Esophagus squamous epithelium (tissue), 5 donors: ENCODE results near the gene TMEM174. TPM values are rescaled to one million over a fixed set of nuclear protein-coding genes. Genes with fewer than 3 reads are reported as not detected.

Source experiments
- DNase-seq: peaks from one replicate; lab custom pipeline; 2025; lab: John Stamatoyannopoulos, UW
- H3K27ac ChIP-seq, 4 donors: fragments of 200-600 bp; sonication (generic); one replicate each; pipeline ENCODE4 v1.5.1; 2016 to 2019; ENCODE audit warnings: mild to moderate bottlenecking in 1 of 4
- H3K27me3 ChIP-seq, 4 donors: fragments of 200-600 bp; sonication (generic); 1 replicate in 3 of 4; 2 replicates in 1 of 4; pipeline versions ENCODE4 v1.5.1 to v1.6.0; 2017 to 2021; ENCODE audit warnings: antibody characterized with exemption in 1 of 4
- H3K36me3 ChIP-seq, 3 donors: fragments of 200-600 bp; sonication (generic); one replicate each; pipeline ENCODE4 v1.5.1; 2016 to 2019
- H3K4me1 ChIP-seq, 3 donors: fragments of 200-600 bp; sonication (generic); one replicate each; pipeline ENCODE4 v1.5.1; 2017 to 2019
- H3K4me3 ChIP-seq, 4 donors: fragments of 200-600 bp; sonication (generic); 1 replicate in 3 of 4; 2 replicates in 1 of 4; pipeline ENCODE4 v1.5.1; 2016 to 2019; ENCODE audit warnings: mild to moderate bottlenecking in 2 of 4, moderate library complexity in 1 of 4
- H3K9me3 ChIP-seq, 3 donors: fragments of 200-600 bp; sonication (generic); one replicate each; pipeline ENCODE4 v1.5.1; 2016 to 2019
- POLR2A ChIP-seq, 4 donors: fragments of 450-650 bp; IDR thresholded peaks; one replicate each; pipeline ENCODE4 v1.6.1; 2017; ENCODE audit warnings: antibody characterized with exemption in 4 of 4, mild to moderate bottlenecking in 4 of 4, moderate library complexity in 3 of 4
- WGBS, 2 donors: methylation state at CpG; one replicate each; pipeline ENCODE4 v1.1.5; 2018; 5-methylcytosine and 5-hydroxymethylcytosine counted together
- intact Hi-C: fragments of 100-400 bp; cut with DNase I; formaldehyde crosslinking; loops from one replicate; pipeline ENCODE4 v1.15.0; 2022
- total RNA-seq, 4 donors: library from RNA; depleted of rRNA; stranded (reverse); fragments of >200 nt; gene quantifications; one replicate each; pipeline ENCODE4 v1.1.0, GENCODE V29; 2016
- TF ChIP-seq, protein P1 (sequence below), 6 experiments: fragments of 450-650 bp in 4 of 6; fragments of 200-600 bp in 2 of 6; sonication (generic) in 2 of 6; IDR thresholded peaks; one replicate each; pipeline ENCODE4 v1.5.1; 2016 to 2019; ENCODE audit warnings: antibody characterized with exemption in 6 of 6, mild to moderate bottlenecking in 4 of 6, moderate library complexity in 4 of 6
- donor health status: DM: yes; HTN: yes; CAD: no.

TMEM174 gene
- total RNA-seq, 4 donors from 2014 or later = not detected

DNA sequence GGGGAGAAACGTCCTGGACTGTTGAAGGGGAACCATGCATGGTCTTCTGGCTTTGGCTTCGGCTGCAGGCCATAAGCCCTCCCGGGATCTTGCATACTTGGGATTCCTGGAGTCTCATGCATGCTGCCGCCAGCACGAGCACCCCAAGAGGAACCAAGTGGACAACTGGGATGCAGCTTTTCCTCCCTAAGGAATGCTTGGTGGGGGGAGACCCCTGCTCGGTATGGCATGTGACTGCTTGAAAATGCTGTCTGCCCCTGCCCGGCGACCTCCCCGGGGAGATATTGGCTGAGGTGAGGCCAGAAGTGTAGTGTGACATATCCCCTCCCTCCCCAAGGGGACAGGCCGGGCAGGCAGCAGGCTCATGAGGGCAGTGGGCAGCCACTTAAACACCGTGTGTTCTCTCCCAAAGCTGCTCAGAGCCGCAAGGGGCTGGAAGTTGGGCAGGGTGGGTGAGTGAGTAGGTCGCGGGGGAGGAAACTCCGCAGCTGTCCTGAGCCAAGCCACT, 36.9 kb upstream of the TMEM174 start:
- TF ChIP-seq POLR2A (IDR thresholded peaks at IDR 0.05) = no peak
- 43 to 73% methylated on average over 6 to 7 of the region's 15 CpGs for WGBS, 2 donors

DNA sequence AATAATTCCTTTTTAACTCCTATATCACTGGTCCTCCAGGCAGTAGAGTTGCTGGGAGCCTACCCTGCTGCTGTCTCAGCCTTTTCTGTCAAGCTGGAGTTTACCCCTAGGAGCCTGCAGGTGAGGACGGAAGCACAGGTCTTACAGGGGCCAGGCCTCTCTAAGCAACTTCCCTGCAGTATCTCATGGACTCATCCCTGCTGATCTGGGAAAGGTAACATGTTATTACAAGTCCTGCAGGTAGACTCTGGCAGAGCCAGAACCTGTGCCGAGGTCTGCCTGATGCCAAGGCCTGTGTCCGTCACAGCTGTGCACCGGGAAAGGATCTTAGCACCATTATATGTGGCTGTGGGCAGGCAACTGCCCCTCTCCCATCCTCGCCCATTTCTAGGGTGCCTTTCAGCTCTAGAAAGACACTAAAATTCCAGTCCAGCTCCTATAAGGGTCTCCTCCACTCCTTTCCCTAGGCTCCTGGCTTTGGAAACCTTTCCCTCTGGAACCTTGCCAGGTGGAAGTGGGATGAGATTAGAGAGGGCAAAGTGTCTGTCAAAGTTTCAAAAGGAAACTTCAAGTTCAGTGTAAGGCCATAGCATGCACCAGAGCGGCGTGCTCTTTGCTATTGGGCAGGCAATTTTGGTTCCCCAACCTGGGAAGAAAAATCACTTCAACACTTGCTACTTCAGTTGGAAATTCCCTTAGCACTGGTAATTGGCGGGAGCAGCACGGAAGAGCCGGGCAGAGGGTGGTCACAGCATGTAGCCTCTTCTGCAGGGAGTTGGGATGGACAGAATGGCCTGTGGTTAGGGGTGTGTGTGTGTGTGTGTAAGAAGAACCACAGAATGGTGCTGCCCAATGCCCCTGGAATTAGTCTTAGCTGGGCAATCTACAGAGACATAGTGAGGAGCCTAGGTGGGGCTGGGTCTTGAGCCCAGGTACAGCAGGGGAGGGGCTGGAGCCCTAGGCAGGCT, 35.1 kb upstream of the TMEM174 start:
- intact Hi-C loops = no loop called here
- H3K9me3 ChIP-seq = no peaks in the 10 kb centered on the region
- TF ChIP-seq POLR2A (IDR thresholded peaks at IDR 0.05) = no peak
- TF ChIP-seq, protein P1, sequence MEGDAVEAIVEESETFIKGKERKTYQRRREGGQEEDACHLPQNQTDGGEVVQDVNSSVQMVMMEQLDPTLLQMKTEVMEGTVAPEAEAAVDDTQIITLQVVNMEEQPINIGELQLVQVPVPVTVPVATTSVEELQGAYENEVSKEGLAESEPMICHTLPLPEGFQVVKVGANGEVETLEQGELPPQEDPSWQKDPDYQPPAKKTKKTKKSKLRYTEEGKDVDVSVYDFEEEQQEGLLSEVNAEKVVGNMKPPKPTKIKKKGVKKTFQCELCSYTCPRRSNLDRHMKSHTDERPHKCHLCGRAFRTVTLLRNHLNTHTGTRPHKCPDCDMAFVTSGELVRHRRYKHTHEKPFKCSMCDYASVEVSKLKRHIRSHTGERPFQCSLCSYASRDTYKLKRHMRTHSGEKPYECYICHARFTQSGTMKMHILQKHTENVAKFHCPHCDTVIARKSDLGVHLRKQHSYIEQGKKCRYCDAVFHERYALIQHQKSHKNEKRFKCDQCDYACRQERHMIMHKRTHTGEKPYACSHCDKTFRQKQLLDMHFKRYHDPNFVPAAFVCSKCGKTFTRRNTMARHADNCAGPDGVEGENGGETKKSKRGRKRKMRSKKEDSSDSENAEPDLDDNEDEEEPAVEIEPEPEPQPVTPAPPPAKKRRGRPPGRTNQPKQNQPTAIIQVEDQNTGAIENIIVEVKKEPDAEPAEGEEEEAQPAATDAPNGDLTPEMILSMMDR (IDR thresholded peaks at IDR 0.05) = no peak
- DNase-seq = no peak
- no peak overlapping the region for H3K4me3 ChIP-seq
- H3K27me3 ChIP-seq = peaks cover 0 to 29% (median 0%) of the 10 kb centered on the region in 4 donors
- no peaks in the 10 kb centered on the region for H3K36me3 ChIP-seq
- H3K27ac ChIP-seq = no peak overlapping the region
- 70 to 73% methylated on average over 3 to 9 of the region's 10 CpGs for WGBS, 2 donors
- peaks cover 0 to 9% (median 0%) of the 10 kb centered on the region in 3 donors for H3K4me1 ChIP-seq

More for the DNA sequence above, 36.9 kb upstream of the TMEM174 start:
- Histone ChIP-seq H3K27me3 (peaks cover 0 to 29% (median 0%) of the 10 kb centered on the region in 4 donors), H3K9me3 (no peaks in the 10 kb centered on the region), H3K4me3 (no peak overlapping the region), H3K27ac (no peak overlapping the region), H3K36me3 (no peaks in the 10 kb centered on the region), H3K4me1 (peaks cover 0 to 9% (median 0%) of the 10 kb centered on the region in 3 donors)
- DNase-seq = no peak
- intact Hi-C loops = no loop called here

DNA sequence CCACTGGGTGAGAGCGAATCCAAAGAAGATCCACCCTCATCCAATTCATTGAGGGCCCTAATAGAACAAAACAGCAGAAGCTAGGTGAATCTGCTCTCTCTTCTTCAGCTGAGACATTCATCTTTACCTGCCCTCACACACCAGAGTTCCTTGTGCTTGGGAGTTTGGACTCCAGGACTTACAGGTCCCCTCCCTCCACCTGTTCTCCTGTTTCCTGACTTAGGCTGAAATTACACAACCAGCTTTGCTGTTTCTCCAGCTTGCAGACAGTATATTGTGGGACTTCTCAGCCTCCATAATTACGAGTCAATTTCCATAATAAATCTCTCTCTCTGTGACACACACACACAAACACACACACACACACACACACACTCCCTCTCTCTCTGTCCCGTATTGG, 33.5 kb upstream of the TMEM174 start:
- H3K27me3 ChIP-seq = peaks cover 0 to 29% (median 0%) of the 10 kb centered on the region in 4 donors
- TF ChIP-seq POLR2A (IDR thresholded peaks at IDR 0.05) = no peak
- TF ChIP-seq, protein P1 (IDR thresholded peaks at IDR 0.05) = no peak
- intact Hi-C loops = no loop called here
- H3K27ac ChIP-seq = no peak overlapping the region
- H3K4me1 ChIP-seq = peaks cover 0 to 9% (median 0%) of the 10 kb centered on the region in 3 donors
- DNase-seq = no peak
- H3K36me3 ChIP-seq = no peaks in the 10 kb centered on the region
- H3K9me3 ChIP-seq = no peaks in the 10 kb centered on the region
- WGBS, 2 donors = 75 to 78% methylated on average over 3 of the region's 3 CpGs
- H3K4me3 ChIP-seq = no peak overlapping the region

DNA sequence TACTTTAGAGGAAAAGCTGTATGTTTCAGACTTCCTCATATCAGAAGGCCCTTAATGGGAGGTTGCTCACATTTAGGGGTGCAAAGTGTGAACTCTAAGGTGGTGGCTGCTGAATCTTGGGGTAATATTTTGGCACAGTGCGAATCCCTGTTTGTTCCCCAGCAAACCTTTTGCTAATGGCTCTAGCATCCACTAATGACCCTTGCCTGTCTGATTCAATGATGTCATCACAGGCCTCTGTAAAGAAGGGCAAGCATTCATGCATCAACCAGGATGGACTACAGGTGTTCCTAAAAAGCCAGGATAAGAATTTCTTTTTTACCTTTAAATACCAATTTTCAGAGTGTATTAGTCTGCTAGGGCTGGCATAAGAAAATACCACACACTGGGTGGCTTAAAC, 32.2 kb upstream of the TMEM174 start:
- 100% methylated on average over 1 of the region's 1 CpG for WGBS, 2 donors

DNA sequence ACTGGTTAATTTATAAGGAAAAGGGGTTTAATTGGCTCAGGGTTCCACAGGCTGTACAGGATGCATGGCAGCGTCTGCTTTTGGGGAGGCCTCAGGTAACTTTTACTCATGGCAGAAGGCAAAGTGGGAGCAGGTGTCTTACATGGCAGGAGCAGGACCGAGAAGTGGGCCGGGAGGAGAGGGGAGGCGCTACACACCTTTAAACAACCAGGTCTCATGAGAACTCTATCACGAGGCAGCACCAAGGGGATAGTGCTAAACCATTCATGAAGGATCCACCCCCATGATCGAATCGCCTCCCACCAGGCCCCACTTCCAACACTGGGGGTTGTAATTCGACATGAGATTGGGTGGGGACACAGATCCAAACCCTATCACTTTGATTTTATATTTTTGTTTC, 31.0 kb upstream of the TMEM174 start:
- no peak for DNase-seq
- TF ChIP-seq, protein P1 (IDR thresholded peaks at IDR 0.05) = no peak
- TF ChIP-seq POLR2A (IDR thresholded peaks at IDR 0.05) = no peak
- Histone ChIP-seq H3K36me3 (no peaks in the 10 kb centered on the region), H3K27me3 (peaks cover 0 to 7% (median 0%) of the 10 kb centered on the region in 4 donors), H3K4me1 (peaks cover 0 to 9% (median 0%) of the 10 kb centered on the region in 3 donors), H3K4me3 (no peak overlapping the region), H3K27ac (no peak overlapping the region), H3K9me3 (no peaks in the 10 kb centered on the region)
- intact Hi-C loops = no loop called here
- WGBS, 2 donors = 67 to 71% methylated on average over 5 to 8 of the region's 8 CpGs

More for the DNA sequence above, 32.2 kb upstream of the TMEM174 start:
- H3K36me3 ChIP-seq = no peaks in the 10 kb centered on the region
- peaks cover 0 to 20% (median 0%) of the 10 kb centered on the region in 4 donors for H3K27me3 ChIP-seq
- intact Hi-C loops = no loop called here
- peaks cover 0 to 9% (median 0%) of the 10 kb centered on the region in 3 donors for H3K4me1 ChIP-seq
- no peak for TF ChIP-seq POLR2A (IDR thresholded peaks at IDR 0.05)
- TF ChIP-seq, protein P1 (IDR thresholded peaks at IDR 0.05) = no peak
- no peak overlapping the region for H3K4me3 ChIP-seq
- no peak for DNase-seq
- no peaks in the 10 kb centered on the region for H3K9me3 ChIP-seq
- no peak overlapping the region for H3K27ac ChIP-seq
